GM12865 (cell line): ENCODE measurements around the gene CDKL2.

Experiments used
- DNase-seq: peaks from one replicate; pipeline ENCODE4 v3.0.0; 2010; ENCODE audit warnings: low read depth
- H3K4me3 ChIP-seq: 2 replicates; pipeline ENCODE4 v1.5.1; 2011; ENCODE audit warnings: mild to moderate bottlenecking, low read depth, low read length, control low read depth
- TF ChIP-seq, protein P1 (sequence below): IDR thresholded peaks from 2 replicates; pipeline ENCODE4 v1.5.1; 2011; ENCODE audit warnings: low read length, control low read depth, low read depth, inconsistent platforms; ENCODE audit not compliant: insufficient read depth; ENCODE audit errors: missing control alignments

Gene CDKL2

DNA sequence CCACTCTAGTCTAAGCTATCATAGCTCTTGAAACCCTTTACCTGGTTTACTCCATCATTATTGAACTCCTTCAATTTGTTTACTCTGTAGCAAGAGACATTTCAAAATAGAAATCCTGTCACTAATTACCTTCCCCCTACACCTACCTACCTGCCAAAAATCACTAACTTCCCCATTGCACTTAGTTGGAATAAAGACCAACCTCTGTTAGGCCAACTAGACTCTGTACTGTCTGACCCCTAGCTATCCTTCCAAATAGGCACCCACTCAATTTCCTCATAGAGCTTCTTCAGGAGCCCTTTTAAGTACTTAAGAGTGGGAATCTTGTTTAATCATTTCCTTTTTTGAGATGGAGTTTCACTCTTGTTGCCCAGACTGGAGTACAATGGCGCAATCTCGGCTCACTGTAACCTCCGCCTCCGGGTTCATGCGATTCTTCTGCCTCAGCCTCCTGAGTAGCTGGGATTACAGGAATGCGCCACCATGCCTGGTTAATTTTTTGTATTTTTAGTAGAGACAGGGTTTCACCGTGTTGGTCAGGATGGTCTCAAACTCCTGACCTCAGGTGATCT is 8.9 kb upstream of the CDKL2 start:
- no peak for DNase-seq
- H3K4me3 ChIP-seq, result no peak overlapping the region
- TF ChIP-seq, protein P1, sequence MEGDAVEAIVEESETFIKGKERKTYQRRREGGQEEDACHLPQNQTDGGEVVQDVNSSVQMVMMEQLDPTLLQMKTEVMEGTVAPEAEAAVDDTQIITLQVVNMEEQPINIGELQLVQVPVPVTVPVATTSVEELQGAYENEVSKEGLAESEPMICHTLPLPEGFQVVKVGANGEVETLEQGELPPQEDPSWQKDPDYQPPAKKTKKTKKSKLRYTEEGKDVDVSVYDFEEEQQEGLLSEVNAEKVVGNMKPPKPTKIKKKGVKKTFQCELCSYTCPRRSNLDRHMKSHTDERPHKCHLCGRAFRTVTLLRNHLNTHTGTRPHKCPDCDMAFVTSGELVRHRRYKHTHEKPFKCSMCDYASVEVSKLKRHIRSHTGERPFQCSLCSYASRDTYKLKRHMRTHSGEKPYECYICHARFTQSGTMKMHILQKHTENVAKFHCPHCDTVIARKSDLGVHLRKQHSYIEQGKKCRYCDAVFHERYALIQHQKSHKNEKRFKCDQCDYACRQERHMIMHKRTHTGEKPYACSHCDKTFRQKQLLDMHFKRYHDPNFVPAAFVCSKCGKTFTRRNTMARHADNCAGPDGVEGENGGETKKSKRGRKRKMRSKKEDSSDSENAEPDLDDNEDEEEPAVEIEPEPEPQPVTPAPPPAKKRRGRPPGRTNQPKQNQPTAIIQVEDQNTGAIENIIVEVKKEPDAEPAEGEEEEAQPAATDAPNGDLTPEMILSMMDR, result no peak

- no peak overlapping the region for H3K4me3 ChIP-seq
- no peak for DNase-seq
- TF ChIP-seq, protein P1, result no peak
Observed at GRCh38 chr4:75637827-75638226, 7.5 kb upstream of the CDKL2 start.

- DNase-seq, result no peak
Observed at GRCh38 chr4:75637176-75637575, 6.8 kb upstream of the CDKL2 start.

DNA sequence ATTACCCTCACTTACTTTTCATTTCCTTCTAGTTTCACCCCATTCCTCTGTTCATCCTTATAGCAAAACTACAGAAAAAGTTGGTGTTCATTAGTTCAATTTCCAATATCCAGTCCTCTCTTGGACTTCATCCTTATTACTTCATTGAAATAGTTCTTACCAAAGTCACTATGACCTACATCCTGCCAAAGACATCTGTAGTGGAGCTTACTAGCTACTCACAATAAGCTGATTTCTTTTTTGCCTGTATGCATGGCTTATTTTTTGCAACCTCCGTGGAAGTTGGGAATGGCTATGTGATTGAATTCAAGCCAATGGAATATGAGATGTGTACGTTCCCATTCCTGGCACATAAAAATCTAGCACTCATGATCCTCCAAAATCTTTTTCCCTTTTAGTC is 4.6 kb upstream of the CDKL2 start:
- H3K4me3 ChIP-seq, result no peak overlapping the region
- TF ChIP-seq, protein P1, result no peak
- no peak for DNase-seq

More at GRCh38 chr4:75637176-75637575, 6.8 kb upstream of the CDKL2 start:
- H3K4me3 ChIP-seq, result no peak overlapping the region
- TF ChIP-seq, protein P1, result no peak

DNA sequence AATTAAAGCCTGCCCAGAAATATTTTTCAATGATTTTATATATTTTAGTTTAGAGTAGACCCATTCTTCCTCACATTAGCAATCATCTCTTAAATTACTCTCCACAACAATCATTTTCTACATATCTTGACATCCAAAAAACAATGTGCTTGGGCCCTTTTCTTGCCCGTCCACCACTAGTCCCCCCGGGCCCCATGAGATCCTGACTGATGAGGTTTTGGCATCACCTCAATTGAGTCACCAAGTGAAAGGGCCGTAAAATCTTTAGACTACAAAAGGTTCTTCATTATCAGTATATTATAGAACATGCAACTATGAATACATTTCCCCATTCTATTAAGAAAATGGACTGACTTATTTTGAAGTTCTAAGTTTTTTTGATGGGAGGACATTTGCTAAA is 4.0 kb upstream of the CDKL2 start:
- H3K4me3 ChIP-seq, result no peak overlapping the region
- no peak for DNase-seq
- TF ChIP-seq, protein P1, result no peak

DNA sequence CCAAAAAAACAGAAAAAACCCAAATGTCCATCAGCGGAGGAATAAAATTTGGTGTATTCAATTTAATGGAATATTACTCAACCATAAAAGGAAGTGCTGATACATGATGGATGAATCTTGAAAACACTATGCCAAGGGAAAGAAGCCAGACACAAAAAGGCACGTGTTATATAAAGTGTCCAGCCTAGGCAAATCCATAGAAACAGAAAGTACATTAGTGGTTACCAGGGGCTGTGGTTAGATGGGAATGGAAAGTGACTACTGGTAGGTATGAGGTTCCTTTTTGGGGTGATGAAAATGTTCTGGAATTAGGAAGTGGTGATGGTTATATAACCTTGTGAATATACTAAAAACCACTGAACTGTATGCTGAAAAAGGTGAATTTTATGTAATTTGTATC is 3.5 kb upstream of the CDKL2 start:
- no peak overlapping the region for H3K4me3 ChIP-seq
- TF ChIP-seq, protein P1, result no peak
- DNase-seq, result no peak

DNA sequence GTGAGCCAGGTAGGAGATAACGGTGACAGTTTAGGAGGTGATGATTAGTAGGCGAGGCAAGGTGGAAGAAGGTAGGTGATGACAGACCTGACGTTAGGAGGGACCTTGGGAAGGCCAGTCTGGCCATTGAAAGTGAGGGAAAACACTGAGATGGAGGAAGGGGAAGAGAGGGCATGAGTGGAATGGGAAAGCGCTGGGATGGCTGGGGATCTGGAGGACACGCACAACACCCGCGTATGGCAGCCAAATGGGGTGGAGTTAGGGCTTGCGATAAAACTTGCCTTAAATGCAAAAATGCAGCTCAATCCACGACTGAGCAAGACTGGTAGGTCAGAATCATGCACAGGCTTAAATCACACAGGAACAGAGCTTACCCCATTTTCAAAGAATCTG is 605 bp upstream of the CDKL2 start:
- H3K4me3 ChIP-seq, result peak overlapping the region; percentile 62
- TF ChIP-seq, protein P1, result no peak
- DNase-seq, result no peak
